Measurements from ENCODE around the gene CISTR. TPM values are rescaled to one million over a fixed set of nuclear protein-coding genes. Genes with fewer than 3 reads are reported as not detected.

Gene CISTR
- total RNA-seq, 2 donors from 2014 or later, result not detected

GRCh38 chr12:53755893-53756292 lies 4.1 kb upstream of the CISTR start:
- 59% methylated on average over 2 of the region's 3 CpGs; no CpG with 5 or more reads in 1 of the 2 experiments for WGBS, 2 experiments (ENCODE audit: insufficient coverage in 1 of 2, insufficient read length in 1 of 2)
- H3K9ac ChIP-seq (ENCODE audit: extremely low read depth, low read length, poor library complexity, severe bottlenecking), result no peak overlapping the region
- H3K36me3 ChIP-seq (ENCODE audit: control insufficient read depth, insufficient read depth, low read length), result no peaks in the 10 kb centered on the region
- no peak overlapping the region for H3K4me3 Mint-ChIP-seq
- no peak overlapping the region for H3K4me3 ChIP-seq (ENCODE audit: low read length)
- H3K27me3 ChIP-seq (ENCODE audit: control insufficient read depth, insufficient read depth, low read length, poor library complexity, severe bottlenecking), result peaks cover 77% of the 10 kb centered on the region
- H3K4me1 Mint-ChIP-seq, result peaks cover 16% of the 10 kb centered on the region
- no peak overlapping the region for H3K27ac Mint-ChIP-seq
- H3K4me1 ChIP-seq (ENCODE audit: control insufficient read depth, insufficient read depth, low read length), result no peaks in the 10 kb centered on the region
- DNase-seq, result no peak
- no peaks in the 10 kb centered on the region for H3K9me3 ChIP-seq (ENCODE audit: control insufficient read depth, low read length)
- peaks cover 24% of the 10 kb centered on the region for H3K27me3 Mint-ChIP-seq (ENCODE audit: insufficient read depth)
- TF ChIP-seq CTCF (conservative IDR thresholded peaks at IDR 0.05), result peak; percentile 11
- no peaks in the 10 kb centered on the region for H3K9me3 Mint-ChIP-seq
- no peaks in the 10 kb centered on the region for H3K36me3 Mint-ChIP-seq (ENCODE audit: low read depth)
- H3K27ac ChIP-seq (ENCODE audit: low read depth, low read length), result no peak overlapping the region

GRCh38 chr12:53755451-53755891 lies 3.7 kb upstream of the CISTR start:
- Histone ChIP-seq H3K36me3 (ENCODE audit: control insufficient read depth, insufficient read depth, low read length) (no peaks in the 10 kb centered on the region), H3K27ac (ENCODE audit: low read depth, low read length) (no peak overlapping the region), H3K27me3 (ENCODE audit: control insufficient read depth, insufficient read depth, low read length, poor library complexity, severe bottlenecking) (peaks cover 80% of the 10 kb centered on the region), H3K4me1 (ENCODE audit: control insufficient read depth, insufficient read depth, low read length) (no peaks in the 10 kb centered on the region), H3K9ac (ENCODE audit: extremely low read depth, low read length, poor library complexity, severe bottlenecking) (no peak overlapping the region), H3K9me3 (ENCODE audit: control insufficient read depth, low read length) (no peaks in the 10 kb centered on the region), H3K4me3 (ENCODE audit: low read length) (no peak overlapping the region)
- DNase-seq, result peak; percentile 82
- TF ChIP-seq CTCF (conservative IDR thresholded peaks at IDR 0.05), result peak; percentile 72
- H3K27ac Mint-ChIP-seq, result no peak overlapping the region
- WGBS, 2 experiments (ENCODE audit: insufficient coverage in 1 of 2, insufficient read length in 1 of 2), result 70 to 73% methylated on average over 4 of the region's 4 CpGs
- H3K36me3 Mint-ChIP-seq (ENCODE audit: low read depth), result no peaks in the 10 kb centered on the region
- peaks cover 23% of the 10 kb centered on the region for H3K27me3 Mint-ChIP-seq (ENCODE audit: insufficient read depth)
- peaks cover 16% of the 10 kb centered on the region for H3K4me1 Mint-ChIP-seq
- no peak overlapping the region for H3K4me3 Mint-ChIP-seq
- H3K9me3 Mint-ChIP-seq, result no peaks in the 10 kb centered on the region

- H3K4me1 ChIP-seq (ENCODE audit: control insufficient read depth, insufficient read depth, low read length), result no peaks in the 10 kb centered on the region
- no peak overlapping the region for H3K27ac Mint-ChIP-seq
- no peak for TF ChIP-seq CTCF (conservative IDR thresholded peaks at IDR 0.05)
Measured at GRCh38 chr12:53754633-53755264, 3.0 kb upstream of the CISTR start.

More at GRCh38 chr12:53754633-53755264, 3.0 kb upstream of the CISTR start:
- no peaks in the 10 kb centered on the region for H3K36me3 ChIP-seq (ENCODE audit: control insufficient read depth, insufficient read depth, low read length)
- H3K4me3 ChIP-seq (ENCODE audit: low read length), result no peak overlapping the region
- H3K9me3 ChIP-seq (ENCODE audit: control insufficient read depth, low read length), result no peaks in the 10 kb centered on the region
- peaks cover 83% of the 10 kb centered on the region for H3K27me3 ChIP-seq (ENCODE audit: control insufficient read depth, insufficient read depth, low read length, poor library complexity, severe bottlenecking)
- 40 to 78% methylated on average over 1 to 4 of the region's 4 CpGs for WGBS, 2 experiments (ENCODE audit: insufficient coverage in 1 of 2, insufficient read length in 1 of 2)
- Mint-ChIP-seq H3K4me3 (no peak overlapping the region), H3K4me1 (peaks cover 16% of the 10 kb centered on the region), H3K27me3 (ENCODE audit: insufficient read depth) (peaks cover 19% of the 10 kb centered on the region), H3K36me3 (ENCODE audit: low read depth) (no peaks in the 10 kb centered on the region), H3K9me3 (no peaks in the 10 kb centered on the region)
- DNase-seq, result peak; percentile 43
- H3K9ac ChIP-seq (ENCODE audit: extremely low read depth, low read length, poor library complexity, severe bottlenecking), result no peak overlapping the region
- H3K27ac ChIP-seq (ENCODE audit: low read depth, low read length), result no peak overlapping the region
